Cardiac muscle cell (in vitro differentiated cells and primary cell): ENCODE results near the gene FARP2. TPM values are rescaled to one million over a fixed set of nuclear protein-coding genes. Genes with fewer than 3 reads are reported as not detected.
"Not testable (repeated sequence)": the region's sequence is repeated elsewhere in the genome, so short reads cannot be mapped to it uniquely, and the experiment has no call there.

Source experiments
- DNase-seq, 2 donors: peaks; one replicate each; pipeline versions ENCODE4 v3.0.0 to v3.0.0-alpha.2; 2010 to 2017; ENCODE audit warnings: low read depth in 1 of 2, low spot score in 1 of 2
- H3K27ac ChIP-seq: fragments of 200-600 bp; sonication (generic); 2 replicates; pipeline ENCODE4 v1.5.1; 2016
- H3K27me3 ChIP-seq: fragments of 200-600 bp; sonication (generic); 2 replicates; pipeline ENCODE4 v1.6.0; 2016; ENCODE audit warnings: control low read depth
- H3K36me3 ChIP-seq: fragments of 200-600 bp; sonication (generic); 2 replicates; pipeline ENCODE4 v1.5.1; 2016; ENCODE audit warnings: control low read depth
- H3K4me1 ChIP-seq: fragments of 200-600 bp; sonication (generic); 2 replicates; pipeline ENCODE4 v1.8.1; 2017; ENCODE audit warnings: low read depth, mild to moderate bottlenecking, mixed run types
- H3K4me3 ChIP-seq: fragments of 200-600 bp; sonication (generic); 2 replicates; pipeline ENCODE4 v1.5.1; 2016; ENCODE audit warnings: mild to moderate bottlenecking
- H3K9me3 ChIP-seq: fragments of 200-600 bp; sonication (generic); 2 replicates; pipeline ENCODE4 v1.5.1; 2017; ENCODE audit warnings: low read depth, mild to moderate bottlenecking, control low read depth
- CTCF ChIP-seq: IDR thresholded peaks from 2 replicates; pipeline ENCODE4 v1.5.1; 2012; ENCODE audit warnings: low read depth, mild to moderate bottlenecking, low read length
- polyA plus RNA-seq: library from polyadenylated mRNA; unstranded; fragments of >200 nt; fragmentation: Nextera tagmentation; extraction: Ambion mirVana; gene quantifications from 2 replicates; pipeline ENCODE4 v1.2.1, GENCODE V29; 2016
- total RNA-seq: library from RNA; depleted of rRNA; stranded (reverse); fragments of >200 nt; gene quantifications from 2 replicates; pipeline ENCODE4 v1.2.3, GENCODE V29; 2016

FARP2 gene
- total and polyA plus RNA-seq, 2 experiments from 2014 or later, result 24.4 to 26.5 TPM

- Histone ChIP-seq H3K27ac (no peak overlapping the region), H3K36me3 (no peaks in the 10 kb centered on the region), H3K4me1 (no peaks in the 10 kb centered on the region), H3K9me3 (no peaks in the 10 kb centered on the region), H3K4me3 (no peak overlapping the region), H3K27me3 (no peaks in the 10 kb centered on the region)
- no peak for TF ChIP-seq CTCF
- no peak for DNase-seq
Measured at GRCh38 chr2:241514986-241515737, 159.1 kb downstream of the FARP2 start.

GRCh38 chr2:241516520-241516965 lies 160.5 kb downstream of the FARP2 start:
- Histone ChIP-seq H3K27me3 (no peaks in the 10 kb centered on the region), H3K4me1 (no peaks in the 10 kb centered on the region), H3K4me3 (no peak overlapping the region), H3K9me3 (no peaks in the 10 kb centered on the region), H3K36me3 (no peaks in the 10 kb centered on the region), H3K27ac (no peak overlapping the region)
- no peak for TF ChIP-seq CTCF
- no peak for DNase-seq

GRCh38 chr2:241517297-241517696 lies 161.2 kb downstream of the FARP2 start:
- TF ChIP-seq CTCF, result no peak
- Histone ChIP-seq H3K27ac (no peak overlapping the region), H3K4me3 (no peak overlapping the region), H3K4me1 (no peaks in the 10 kb centered on the region), H3K9me3 (no peaks in the 10 kb centered on the region), H3K36me3 (no peaks in the 10 kb centered on the region), H3K27me3 (no peaks in the 10 kb centered on the region)
- no peak for DNase-seq

- H3K27me3 ChIP-seq, result no peaks in the 10 kb centered on the region
- H3K9me3 ChIP-seq, result no peaks in the 10 kb centered on the region
- H3K4me3 ChIP-seq, result no peak overlapping the region
- DNase-seq, result no peak
- no peaks in the 10 kb centered on the region for H3K4me1 ChIP-seq
- no peak for TF ChIP-seq CTCF
- no peak overlapping the region for H3K27ac ChIP-seq
- H3K36me3 ChIP-seq, result no peaks in the 10 kb centered on the region
Measured at GRCh38 chr2:241519669-241520068, 163.6 kb downstream of the FARP2 start.

- H3K27ac ChIP-seq, result no peak overlapping the region
- H3K4me1 ChIP-seq, result no peaks in the 10 kb centered on the region
- H3K4me3 ChIP-seq, result no peak overlapping the region
- no peak for TF ChIP-seq CTCF
- no peaks in the 10 kb centered on the region for H3K36me3 ChIP-seq
- no peak for DNase-seq
- H3K27me3 ChIP-seq, result no peaks in the 10 kb centered on the region
- no peaks in the 10 kb centered on the region for H3K9me3 ChIP-seq
Measured at GRCh38 chr2:241522477-241522876, 166.4 kb downstream of the FARP2 start.

GRCh38 chr2:241525818-241526780 lies 170.0 kb downstream of the FARP2 start:
- not testable (repeated sequence) for H3K9me3 ChIP-seq, H3K36me3 ChIP-seq, H3K27ac ChIP-seq, H3K4me1 ChIP-seq, DNase-seq, H3K27me3 ChIP-seq, H3K4me3 ChIP-seq
